Esophagus mucosa (tissue), 1 donor: ENCODE measurements around the gene LHX5. TPM values are rescaled to one million over a fixed set of nuclear protein-coding genes. Genes with fewer than 3 reads are reported as not detected.
"Not testable (repeated sequence)": the region's sequence is repeated elsewhere in the genome, so short reads cannot be mapped to it uniquely, and the experiment has no call there.

Experiments
- ATAC-seq: fragments of 200-7000 bp; cut with Tn5 transposase; one replicate; pipeline ENCODE4 v1.9.1; 2020
- total RNA-seq: library from RNA; stranded (reverse); gene quantifications from one replicate; pipeline ENCODE4 v1.2.4, GENCODE V29; 2023
- donor health status: DM: yes; HTN: yes; CAD: no.

The LHX5 gene
- not detected for total RNA-seq

DNA sequence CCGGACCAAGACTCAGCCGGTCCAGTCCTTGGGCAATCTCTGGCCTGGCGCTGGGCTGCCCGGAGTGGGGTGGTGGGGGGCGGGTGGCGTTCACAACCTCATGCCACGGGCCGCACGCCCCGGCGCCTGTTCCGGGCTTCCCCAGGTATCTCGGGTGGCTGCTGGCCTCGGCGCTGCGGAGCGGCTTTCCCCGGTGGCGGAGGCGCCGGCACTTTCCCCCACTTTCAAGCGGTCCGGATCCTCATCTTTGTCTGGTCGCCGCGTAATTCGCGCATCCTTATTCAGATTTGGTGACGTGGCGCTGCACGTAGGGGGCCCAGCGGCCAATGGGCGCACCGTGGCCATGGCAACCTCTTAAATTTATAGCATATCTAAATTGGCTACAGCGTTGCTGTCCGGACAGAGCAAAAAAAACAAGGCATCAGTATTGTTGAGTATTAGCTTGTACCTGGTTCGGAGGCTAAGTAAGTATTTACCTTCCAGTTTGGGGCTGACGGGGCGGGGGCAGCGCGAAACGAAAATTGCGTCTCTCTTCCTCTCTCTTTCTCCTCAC lies at the start of gene LHX5:
TSS of gene LHX5 (minus strand) at position 253 of the 553 bp plus-strand sequence. CDS start 373 bp downstream, outside the sequence.
- no peak for ATAC-seq

DNA sequence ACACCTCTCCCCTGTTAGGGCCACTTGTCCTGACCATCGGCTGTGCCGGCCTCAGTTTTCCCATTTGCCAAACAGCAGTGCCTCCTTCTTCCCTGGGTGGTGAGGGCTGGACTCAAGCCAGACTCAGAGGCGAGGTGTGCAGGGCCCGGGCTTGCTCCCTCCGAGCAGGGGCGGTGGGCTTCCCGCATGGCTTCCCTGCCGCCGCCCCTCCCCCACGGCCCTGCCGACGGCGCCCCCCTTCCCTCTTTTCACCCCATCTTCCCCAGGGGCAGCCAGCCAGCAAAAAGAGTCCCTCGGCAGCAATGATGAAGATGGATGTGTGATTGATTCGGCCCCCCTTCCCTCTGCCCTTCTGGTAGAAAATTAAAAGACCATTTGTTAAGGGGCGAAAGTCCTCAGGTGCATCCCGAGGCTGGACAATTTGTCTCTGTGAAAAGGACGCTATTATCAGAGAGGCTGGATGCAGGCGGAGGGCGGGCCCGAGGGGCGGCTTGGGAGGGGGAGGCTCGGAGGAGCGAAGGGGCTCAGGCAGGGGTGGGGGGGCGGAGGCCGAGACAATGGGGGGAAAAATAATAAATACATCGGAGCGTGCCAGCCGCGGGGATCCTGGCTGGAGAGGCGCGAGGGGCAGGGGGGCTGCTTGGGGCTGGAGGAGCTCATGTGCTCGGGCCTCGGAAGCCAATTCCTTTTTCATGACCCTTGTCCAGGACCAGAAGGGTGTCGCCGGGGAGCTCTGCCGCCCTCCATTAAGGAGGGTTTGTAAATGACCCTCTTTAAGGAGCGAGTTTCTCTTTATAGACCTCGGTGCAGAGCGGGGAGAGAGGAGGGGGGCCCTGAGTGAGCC lies 48.0 kb upstream of the LHX5 start:
- no peak for ATAC-seq

GRCh38 chr12:113515082-113515856 lies 43.6 kb upstream of the LHX5 start:
- no peak for ATAC-seq

GRCh38 chr12:113514602-113515001 lies 42.9 kb upstream of the LHX5 start:
- ATAC-seq, result no peak

DNA sequence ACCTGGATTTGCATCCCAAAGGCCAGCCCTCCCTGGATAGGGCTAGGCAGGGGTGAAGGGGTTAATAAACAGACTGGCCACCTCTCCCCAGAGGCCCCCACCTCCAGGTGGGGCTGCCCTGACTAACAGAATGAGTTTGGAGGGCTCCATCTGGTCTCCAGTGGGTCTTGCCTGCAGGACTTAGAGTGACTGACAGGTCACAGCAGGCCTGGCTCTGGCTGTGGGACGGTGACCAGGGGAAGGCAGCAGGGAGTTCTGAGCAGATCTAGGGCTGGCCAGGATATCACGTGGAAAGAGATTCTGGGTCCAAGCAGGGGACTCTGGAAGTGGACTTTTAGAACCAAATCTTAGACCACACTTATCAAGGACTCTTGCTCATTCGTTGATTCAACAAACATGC lies 40.9 kb upstream of the LHX5 start:
- no peak for ATAC-seq

- ATAC-seq, result no peak
Observed at GRCh38 chr12:113506867-113507266, 35.2 kb upstream of the LHX5 start.

DNA sequence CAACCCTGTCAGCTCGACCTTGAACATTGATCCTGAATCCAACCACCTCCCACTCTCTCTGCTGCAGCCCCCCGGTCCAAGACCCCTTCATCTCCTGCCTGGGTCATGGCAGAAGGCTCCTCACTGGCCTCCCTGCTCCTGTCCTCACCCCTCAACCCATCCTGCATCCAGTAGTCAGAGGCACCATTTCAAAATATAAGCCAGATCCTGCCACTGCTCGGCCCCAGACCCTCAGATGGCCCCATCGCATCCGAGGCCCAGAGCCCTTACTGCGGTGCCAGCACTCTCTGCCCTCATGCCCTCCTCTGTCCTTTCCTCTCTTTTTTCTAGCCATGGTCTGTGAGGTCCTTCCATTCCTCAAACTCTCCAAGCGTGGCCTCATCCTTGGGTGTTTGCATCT lies 34.3 kb upstream of the LHX5 start:
- ATAC-seq, result no peak

DNA sequence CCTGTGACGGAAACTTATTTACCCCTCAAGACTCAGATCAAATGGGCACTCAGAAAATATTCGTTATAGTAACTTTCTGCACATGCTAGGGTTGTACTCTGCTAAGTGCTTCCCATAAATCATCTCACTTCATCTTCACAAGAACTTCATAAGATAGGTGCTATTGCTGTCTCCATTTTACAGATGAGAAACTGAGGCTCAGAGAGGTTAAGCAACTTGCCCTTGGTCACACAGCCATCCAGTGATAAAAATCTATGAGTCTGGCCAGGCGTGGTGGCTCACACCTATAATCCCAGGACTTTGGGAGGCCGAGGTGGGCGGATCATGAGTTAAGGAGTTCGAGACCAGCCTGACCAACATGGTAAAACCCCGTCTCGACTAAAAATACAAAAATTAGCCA lies 33.2 kb upstream of the LHX5 start:
- ATAC-seq, result no peak

- ATAC-seq, result no peak
Observed at GRCh38 chr12:113500782-113501311, 29.2 kb upstream of the LHX5 start.

GRCh38 chr12:113500306-113500675 lies 28.6 kb upstream of the LHX5 start:
- ATAC-seq, result no peak

GRCh38 chr12:113498490-113498889 lies 26.8 kb upstream of the LHX5 start:
- ATAC-seq, result no peak

DNA sequence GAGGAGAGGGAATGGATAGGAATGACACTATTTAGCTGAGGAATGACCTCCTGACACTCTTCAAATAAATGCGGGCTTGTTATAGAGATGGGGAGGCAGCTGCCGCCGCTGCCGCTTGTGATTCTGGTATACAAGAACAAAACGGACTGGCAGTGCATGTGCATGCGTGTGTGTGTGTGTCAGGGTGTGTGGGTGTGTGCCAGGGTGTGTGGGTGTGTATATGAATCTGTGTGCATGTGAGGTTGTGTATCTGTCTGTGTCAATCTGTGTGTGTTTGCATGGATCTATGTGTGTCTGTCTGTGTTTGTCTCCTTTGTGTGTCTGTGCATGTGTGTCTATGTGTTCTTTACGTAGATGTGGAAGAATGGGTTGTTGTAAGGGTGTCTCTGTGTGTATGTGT lies 26.0 kb upstream of the LHX5 start:
- no peak for ATAC-seq

- not testable (repeated sequence) for ATAC-seq
Observed at GRCh38 chr12:113495941-113496340, 24.3 kb upstream of the LHX5 start.

GRCh38 chr12:113488322-113488721 lies 16.7 kb upstream of the LHX5 start:
- no peak for ATAC-seq

GRCh38 chr12:113486722-113487121 lies 15.1 kb upstream of the LHX5 start:
- ATAC-seq, result no peak

DNA sequence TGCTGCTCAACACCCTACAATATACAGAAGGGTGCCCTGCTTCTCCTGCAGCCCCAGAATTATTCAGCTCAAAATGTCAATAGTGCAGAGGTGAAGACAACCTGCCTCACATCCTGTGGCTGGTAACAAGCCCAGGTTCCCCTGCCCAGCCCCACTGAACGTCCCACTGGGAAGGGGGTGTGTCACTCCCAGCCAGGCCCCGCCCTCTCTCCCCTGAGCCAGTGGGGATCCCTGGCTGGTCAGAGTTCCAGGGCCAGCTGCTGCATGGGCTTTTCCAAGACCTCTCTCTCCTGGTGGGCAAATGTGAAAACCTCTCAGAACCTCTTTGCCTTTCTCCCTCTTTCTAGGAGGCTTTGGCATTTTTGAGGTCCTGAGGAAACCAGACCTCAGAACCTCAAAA lies 13.7 kb upstream of the LHX5 start:
- no peak for ATAC-seq

DNA sequence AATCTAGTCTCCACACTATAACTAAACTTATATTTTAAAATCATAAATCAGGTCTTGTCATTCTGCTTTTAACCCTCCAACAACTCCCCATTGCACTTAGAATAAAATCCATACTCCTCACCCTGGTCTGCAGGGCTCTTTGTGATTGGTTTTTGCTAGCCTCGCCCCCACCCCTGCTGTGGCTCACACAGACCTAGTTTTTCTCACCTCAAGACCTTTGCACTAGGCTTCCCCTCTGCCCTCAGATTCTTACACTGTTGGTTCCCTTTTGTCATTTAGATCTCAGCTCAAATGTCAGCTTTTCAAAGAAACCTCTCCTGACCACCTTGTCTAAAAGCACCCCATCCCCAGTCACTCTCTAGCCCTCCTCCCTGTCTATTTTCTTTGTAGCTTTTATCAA lies 10.7 kb upstream of the LHX5 start:
- ATAC-seq, result no peak

- no peak for ATAC-seq
Observed at GRCh38 chr12:113480336-113480971, 8.8 kb upstream of the LHX5 start.

DNA sequence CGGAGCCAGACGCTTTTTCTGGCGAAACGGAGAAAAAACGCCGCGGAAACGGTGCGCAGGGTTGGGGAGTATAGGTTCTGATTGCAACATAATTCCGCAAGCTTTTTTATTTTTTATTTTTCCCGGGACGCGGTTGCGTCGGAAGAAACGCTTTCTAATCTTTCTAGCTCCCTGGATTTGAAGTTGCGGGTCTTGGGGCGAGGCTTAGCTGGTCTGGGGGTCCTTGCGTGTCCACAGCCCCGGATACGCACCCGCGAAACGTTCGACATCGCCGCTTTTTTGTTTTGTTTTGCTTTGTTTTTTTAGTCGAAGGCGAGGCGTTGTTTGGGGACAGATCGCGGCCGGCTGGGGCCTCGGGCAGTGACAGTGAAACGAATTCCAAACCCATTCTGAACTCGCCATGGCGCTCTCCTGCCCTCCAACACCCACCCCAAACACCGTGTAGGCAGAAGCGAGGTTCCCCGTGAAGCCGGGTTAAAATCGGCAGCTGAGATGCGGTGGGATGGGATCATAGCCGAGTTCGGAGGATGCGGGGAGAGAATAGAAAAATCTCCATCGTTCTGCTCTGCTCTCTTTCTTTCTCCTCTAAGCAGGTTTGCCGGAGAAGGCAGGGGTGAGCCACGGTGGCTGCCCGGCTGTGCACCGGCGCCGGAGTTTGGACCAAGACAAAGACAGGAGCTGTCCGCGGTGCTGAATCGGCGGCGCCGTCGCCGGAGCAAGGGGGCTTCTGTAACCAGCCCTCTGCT lies 8.1 kb upstream of the LHX5 start:
- no peak for ATAC-seq

GRCh38 chr12:113479216-113479589 lies 7.5 kb upstream of the LHX5 start:
- ATAC-seq, result no peak

GRCh38 chr12:113478351-113479011 lies 6.8 kb upstream of the LHX5 start:
- ATAC-seq, result no peak

- ATAC-seq, result no peak
Observed at GRCh38 chr12:113477842-113478215, 6.2 kb upstream of the LHX5 start.
